Mesothelial cell of epicardium (in vitro differentiated cells): ENCODE data around the gene DGUOK. TPM values are rescaled to one million over a fixed set of nuclear protein-coding genes. Genes with fewer than 3 reads are reported as not detected.

Source experiments
- DNase-seq, 2 experiments: peaks; one replicate each; pipeline ENCODE4 v3.0.0; 2021; ENCODE audit warnings: low spot score in 2 of 2; ENCODE audit not compliant: unreplicated experiment in 2 of 2
- H3K27ac Mint-ChIP-seq: 2 replicates; pipeline ENCODE4 v1.8.0; 2021; ENCODE audit warnings: mixed read lengths
- H3K27me3 Mint-ChIP-seq: 2 replicates; pipeline ENCODE4 v1.8.0; 2021; ENCODE audit warnings: low read depth, mixed read lengths
- H3K36me3 Mint-ChIP-seq: 2 replicates; pipeline ENCODE4 v1.8.0; 2021; ENCODE audit warnings: mixed read lengths
- H3K4me1 Mint-ChIP-seq: 2 replicates; pipeline ENCODE4 v1.8.0; 2021; ENCODE audit warnings: mixed read lengths
- H3K4me3 Mint-ChIP-seq: 2 replicates; pipeline ENCODE4 v1.8.0; 2021; ENCODE audit warnings: mild to moderate bottlenecking, moderate library complexity, mixed read lengths
- H3K9me3 Mint-ChIP-seq: 2 replicates; pipeline ENCODE4 v1.8.0; 2021; ENCODE audit warnings: mixed read lengths
- CTCF ChIP-seq: fragments of 200-600 bp; sonication (generic); IDR thresholded peaks from one replicate; pipeline ENCODE4 v1.5.0; 2021; ENCODE audit warnings: antibody characterized with exemption; ENCODE audit not compliant: unreplicated experiment
- total RNA-seq: library from RNA; stranded (reverse); gene quantifications from 3 replicates; pipeline ENCODE4 v1.2.1, GENCODE V29; 2021

The DGUOK gene
- total RNA-seq, 1 donor from 2014 or later, result 69.5 TPM

- Mint-ChIP-seq H3K4me3 (peak overlapping the region; percentile 60), H3K36me3 (peaks cover 2% of the 10 kb centered on the region), H3K27ac (no peak overlapping the region), H3K4me1 (peaks cover 71% of the 10 kb centered on the region), H3K9me3 (no peaks in the 10 kb centered on the region), H3K27me3 (no peaks in the 10 kb centered on the region)
- no peak for TF ChIP-seq CTCF
- no peak for DNase-seq
These were observed 74.4 kb downstream of the DGUOK start for GRCh38 chr2:74001121-74001520.

GRCh38 chr2:74001781-74002504, 75.3 kb downstream of the DGUOK start:
- DNase-seq, result no peak
- H3K27ac Mint-ChIP-seq, result peak overlapping the region; percentile 34
- H3K36me3 Mint-ChIP-seq, result peaks cover 2% of the 10 kb centered on the region

GRCh38 chr2:74002505-74003421, 76.1 kb downstream of the DGUOK start:
- Mint-ChIP-seq H3K9me3 (no peaks in the 10 kb centered on the region), H3K27ac (peak overlapping the region; percentile 91), H3K4me3 (peak overlapping the region; percentile 74), H3K36me3 (peaks cover 2% of the 10 kb centered on the region), H3K27me3 (no peaks in the 10 kb centered on the region), H3K4me1 (peaks cover 85% of the 10 kb centered on the region)
- DNase-seq, result peak; percentile 79 to 85
- TF ChIP-seq CTCF, result no peak

More at GRCh38 chr2:74001781-74002504, 75.3 kb downstream of the DGUOK start:
- Mint-ChIP-seq H3K9me3 (no peaks in the 10 kb centered on the region), H3K4me3 (peak overlapping the region; percentile 60), H3K27me3 (no peaks in the 10 kb centered on the region), H3K4me1 (peaks cover 80% of the 10 kb centered on the region)
- no peak for TF ChIP-seq CTCF

GRCh38 chr2:74003494-74004211, 77.0 kb downstream of the DGUOK start:
- Mint-ChIP-seq H3K27me3 (no peaks in the 10 kb centered on the region), H3K9me3 (no peaks in the 10 kb centered on the region), H3K4me1 (peaks cover 89% of the 10 kb centered on the region), H3K27ac (peak overlapping the region; percentile 25), H3K36me3 (peaks cover 2% of the 10 kb centered on the region), H3K4me3 (peak overlapping the region; percentile 74)
- no peak for DNase-seq
- no peak for TF ChIP-seq CTCF
